Gastrocnemius medialis (tissue), 4 donors: ENCODE measurements around the gene KHDRBS1. TPM values are rescaled to one million over a fixed set of nuclear protein-coding genes. Genes with fewer than 3 reads are reported as not detected.

Experiments
- ATAC-seq, 2 donors: fragments of 150-250 bp; one replicate each; pipeline ENCODE4 v1.9.1; 2016
- DNase-seq, 2 donors: peaks; one replicate each; pipeline ENCODE4 v3.0.0-alpha.2; 2019
- H3K27ac ChIP-seq, 4 donors: fragments of 200-600 bp; sonication (generic); 1 replicate in 1 of 4; 2 replicates in 3 of 4; pipeline ENCODE4 v1.5.1; 2016 to 2018; ENCODE audit warnings: mild to moderate bottlenecking in 2 of 4, moderate library complexity in 1 of 4
- H3K27me3 ChIP-seq, 3 donors: fragments of 200-600 bp; sonication (generic) in 2 of 3; 1 replicate in 1 of 3; 2 replicates in 2 of 3; pipeline versions ENCODE4 v1.5.1 to v1.6.0; 2016 to 2019; ENCODE audit warnings: mild to moderate bottlenecking in 1 of 3, moderate library complexity in 1 of 3
- H3K36me3 ChIP-seq, 2 donors: fragments of 200-600 bp; sonication (generic) in 1 of 2; one replicate each; pipeline ENCODE4 v1.5.1; 2017 to 2018
- H3K4me1 ChIP-seq, 2 donors: fragments of 200-600 bp; sonication (generic) in 1 of 2; one replicate each; pipeline ENCODE4 v1.5.1; 2016 to 2017; ENCODE audit warnings: mild to moderate bottlenecking in 2 of 2
- H3K4me3 ChIP-seq, 4 donors: fragments of 200-600 bp; sonication (generic) in 3 of 4; 1 replicate in 1 of 4; 2 replicates in 3 of 4; pipeline ENCODE4 v1.5.1; 2016 to 2019; ENCODE audit warnings: mild to moderate bottlenecking in 2 of 4
- H3K9me3 ChIP-seq, 3 donors: fragments of 200-600 bp; sonication (generic) in 2 of 3; 1 replicate in 1 of 3; 2 replicates in 2 of 3; pipeline ENCODE4 v1.5.1; 2016 to 2019
- CTCF ChIP-seq, 5 experiments: fragments of 450-650 bp in 3 of 5; fragments of 200-600 bp in 2 of 5; sonication (generic) in 2 of 5; IDR thresholded peaks in 4 of 5; conservative IDR thresholded peaks in 1 of 5; 1 replicate in 4 of 5; 2 replicates in 1 of 5; pipeline ENCODE4 v1.5.1; 2016 to 2019; ENCODE audit warnings: antibody characterized with exemption in 5 of 5, mild to moderate bottlenecking in 3 of 5, moderate library complexity in 3 of 5
- POLR2A ChIP-seq, 2 donors: fragments of 450-650 bp; IDR thresholded peaks; one replicate each; pipeline ENCODE4 v1.6.1; 2017; ENCODE audit warnings: antibody characterized with exemption in 2 of 2, mild to moderate bottlenecking in 2 of 2, moderate library complexity in 2 of 2
- in situ Hi-C, 4 donors: fragments of 200-750 bp; cut with MboI; loops; one replicate each; pipeline versions ENCODE4 v1.15.0 to v1.8.0; 2017; ENCODE audit warnings: low sequenced_read_pairs in 4 of 4
- intact Hi-C: fragments of 100-400 bp; cut with DNase I; formaldehyde crosslinking; loops from one replicate; pipeline ENCODE4 v1.15.1; 2023; ENCODE audit warnings: low total_unique reads
- total RNA-seq, 4 donors: library from RNA; depleted of rRNA; stranded (reverse); fragments of >200 nt; gene quantifications; one replicate each; pipeline versions ENCODE4 v1.1.0 to v1.2.3, GENCODE V29; 2016

KHDRBS1 gene
- total RNA-seq, 4 donors from 2014 or later = 19.9 to 50.3 (median 34.6) TPM

- in situ Hi-C loops (no loop called here), intact Hi-C loops (no loop called here)
- Histone ChIP-seq H3K4me3 (no peak overlapping the region), H3K27ac (no peak overlapping the region), H3K27me3 (no peaks in the 10 kb centered on the region), H3K4me1 (peaks cover 6 to 22% of the 10 kb centered on the region in 2 donors), H3K9me3 (no peaks in the 10 kb centered on the region), H3K36me3 (peaks cover 2 to 13% of the 10 kb centered on the region in 2 donors)
- TF ChIP-seq CTCF (IDR thresholded peaks at IDR 0.05 in 4 of 5, conservative IDR thresholded peaks at IDR 0.05 in 1 of 5) (no peak), POLR2A (IDR thresholded peaks at IDR 0.05) (no peak)
- no peak for DNase-seq
- peak in 1 of 2 donors; percentile 52 for ATAC-seq
Observed at GRCh38 chr1:32028746-32029145, 15.1 kb downstream of the KHDRBS1 start.

- H3K4me1 ChIP-seq = peaks cover 6 to 25% of the 10 kb centered on the region in 2 donors
- H3K27ac ChIP-seq = no peak overlapping the region
- no peak for ATAC-seq
- DNase-seq = no peak
- no peaks in the 10 kb centered on the region for H3K9me3 ChIP-seq
- intact Hi-C loops (no loop called here), in situ Hi-C loops (no loop called here)
- H3K27me3 ChIP-seq = no peaks in the 10 kb centered on the region
- peaks cover 2 to 23% of the 10 kb centered on the region in 2 donors for H3K36me3 ChIP-seq
- H3K4me3 ChIP-seq = no peak overlapping the region
- TF ChIP-seq CTCF (IDR thresholded peaks at IDR 0.05 in 4 of 5, conservative IDR thresholded peaks at IDR 0.05 in 1 of 5) = no peak
- TF ChIP-seq POLR2A (IDR thresholded peaks at IDR 0.05) = no peak
Observed at GRCh38 chr1:32031578-32032274, 18.1 kb downstream of the KHDRBS1 start.

GRCh38 chr1:32032275-32032615 is 18.6 kb downstream of the KHDRBS1 start:
- no peak for DNase-seq
- ATAC-seq = no peak
- Histone ChIP-seq H3K27me3 (no peaks in the 10 kb centered on the region), H3K4me3 (no peak overlapping the region), H3K4me1 (peaks cover 6 to 25% of the 10 kb centered on the region in 2 donors), H3K36me3 (peaks cover 2 to 23% of the 10 kb centered on the region in 2 donors), H3K9me3 (no peaks in the 10 kb centered on the region), H3K27ac (no peak overlapping the region)
- in situ Hi-C loops (no loop called here), intact Hi-C loops (no loop called here)
- TF ChIP-seq CTCF (IDR thresholded peaks at IDR 0.05 in 4 of 5, conservative IDR thresholded peaks at IDR 0.05 in 1 of 5) (no peak), POLR2A (IDR thresholded peaks at IDR 0.05) (no peak)

- Histone ChIP-seq H3K9me3 (no peaks in the 10 kb centered on the region), H3K4me3 (no peak overlapping the region), H3K36me3 (peaks cover 8 to 23% of the 10 kb centered on the region in 2 donors), H3K27me3 (no peaks in the 10 kb centered on the region), H3K27ac (no peak overlapping the region), H3K4me1 (peaks cover 6 to 16% of the 10 kb centered on the region in 2 donors)
- TF ChIP-seq POLR2A (IDR thresholded peaks at IDR 0.05) = no peak
- TF ChIP-seq CTCF (IDR thresholded peaks at IDR 0.05 in 4 of 5, conservative IDR thresholded peaks at IDR 0.05 in 1 of 5) = no peak
- intact Hi-C loops = no loop called here
- in situ Hi-C loops = no loop called here
- ATAC-seq = no peak
- no peak for DNase-seq
Observed at GRCh38 chr1:32035119-32035518, 21.5 kb downstream of the KHDRBS1 start.

- DNase-seq = no peak
Observed at GRCh38 chr1:32040711-32041110, 27.0 kb downstream of the KHDRBS1 start.

More at GRCh38 chr1:32040711-32041110, 27.0 kb downstream of the KHDRBS1 start:
- no peak overlapping the region for H3K4me3 ChIP-seq
- in situ Hi-C loops (no loop called here), intact Hi-C loops (no loop called here)
- no peak for TF ChIP-seq POLR2A (IDR thresholded peaks at IDR 0.05)
- no peak for TF ChIP-seq CTCF (IDR thresholded peaks at IDR 0.05 in 4 of 5, conservative IDR thresholded peaks at IDR 0.05 in 1 of 5)
- no peaks in the 10 kb centered on the region for H3K27me3 ChIP-seq
- peaks cover 0 to under 1% of the 10 kb centered on the region in 2 donors for H3K4me1 ChIP-seq
- no peaks in the 10 kb centered on the region for H3K9me3 ChIP-seq
- ATAC-seq = no peak
- H3K36me3 ChIP-seq = peaks cover 0 to 6% of the 10 kb centered on the region in 2 donors
- no peak overlapping the region for H3K27ac ChIP-seq
